Measurements from ENCODE around the gene IBA57. TPM values are rescaled to one million over a fixed set of nuclear protein-coding genes. Genes with fewer than 3 reads are reported as not detected.
"Not testable (repeated sequence)": the region's sequence is repeated elsewhere in the genome, so short reads cannot be mapped to it uniquely, and the experiment has no call there.

Gene IBA57
- polyA plus RNA-seq, 4 donors, result 4.4 to 6.4 (median 5.2) TPM

DNA sequence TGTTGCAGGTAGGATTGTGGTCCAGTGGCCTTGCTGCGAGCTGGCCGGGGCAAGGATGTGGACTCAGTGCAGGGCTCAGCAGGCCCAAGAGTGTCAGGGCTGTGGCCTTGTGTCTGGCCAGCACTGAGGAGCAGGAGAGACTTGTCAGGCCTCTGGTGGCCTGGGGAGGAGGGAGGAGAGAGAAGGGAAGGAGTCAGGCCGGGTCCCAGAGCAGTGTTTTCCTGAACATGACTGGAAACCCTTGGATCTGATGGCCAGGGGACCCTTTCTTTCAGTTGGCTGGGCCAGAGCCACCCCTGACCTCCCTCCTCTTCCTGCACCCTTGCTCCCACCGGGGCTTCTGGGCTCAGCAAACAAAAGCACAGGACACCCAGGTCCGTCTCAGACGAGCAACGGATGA is 5.1 kb downstream of the IBA57 start:
- no peak for DNase-seq (ENCODE audit: low read depth in 4 of 4, low spot score in 3 of 4)

DNA sequence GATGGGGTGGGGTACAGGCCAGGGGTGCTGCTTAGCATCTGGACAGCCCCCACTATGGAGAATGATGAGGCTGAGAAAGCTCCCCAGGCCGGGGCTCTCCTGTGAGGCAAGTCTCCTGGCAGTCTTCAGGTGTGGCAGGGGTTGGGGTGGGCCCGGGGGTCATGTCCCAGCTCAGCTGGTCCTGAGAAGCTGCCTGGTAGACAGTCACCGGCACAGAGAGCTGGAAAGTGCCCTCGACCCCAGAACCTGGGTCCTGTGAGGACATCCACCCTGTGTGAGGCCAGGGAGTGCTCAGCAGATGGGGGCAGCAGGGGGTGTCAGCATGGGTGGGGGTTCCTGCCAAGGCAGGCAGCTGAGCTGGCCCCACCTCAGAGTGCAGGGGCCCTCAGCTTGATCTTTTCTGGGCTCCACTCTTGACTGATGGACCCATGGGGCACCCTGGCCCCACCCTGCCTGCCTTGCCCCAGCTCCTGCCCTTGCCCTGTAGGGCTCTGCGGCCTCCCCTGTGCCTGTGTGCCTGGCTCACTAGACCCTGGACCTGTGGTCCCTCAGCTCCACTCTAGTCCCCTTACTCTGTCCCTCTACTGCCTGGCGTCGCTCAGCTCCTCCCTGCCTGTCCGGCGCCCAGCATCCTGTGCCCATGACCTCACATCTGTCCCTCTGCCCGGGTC is 5.8 kb downstream of the IBA57 start:
- DNase-seq (ENCODE audit: low read depth in 4 of 4, low spot score in 3 of 4), result no peak

DNA sequence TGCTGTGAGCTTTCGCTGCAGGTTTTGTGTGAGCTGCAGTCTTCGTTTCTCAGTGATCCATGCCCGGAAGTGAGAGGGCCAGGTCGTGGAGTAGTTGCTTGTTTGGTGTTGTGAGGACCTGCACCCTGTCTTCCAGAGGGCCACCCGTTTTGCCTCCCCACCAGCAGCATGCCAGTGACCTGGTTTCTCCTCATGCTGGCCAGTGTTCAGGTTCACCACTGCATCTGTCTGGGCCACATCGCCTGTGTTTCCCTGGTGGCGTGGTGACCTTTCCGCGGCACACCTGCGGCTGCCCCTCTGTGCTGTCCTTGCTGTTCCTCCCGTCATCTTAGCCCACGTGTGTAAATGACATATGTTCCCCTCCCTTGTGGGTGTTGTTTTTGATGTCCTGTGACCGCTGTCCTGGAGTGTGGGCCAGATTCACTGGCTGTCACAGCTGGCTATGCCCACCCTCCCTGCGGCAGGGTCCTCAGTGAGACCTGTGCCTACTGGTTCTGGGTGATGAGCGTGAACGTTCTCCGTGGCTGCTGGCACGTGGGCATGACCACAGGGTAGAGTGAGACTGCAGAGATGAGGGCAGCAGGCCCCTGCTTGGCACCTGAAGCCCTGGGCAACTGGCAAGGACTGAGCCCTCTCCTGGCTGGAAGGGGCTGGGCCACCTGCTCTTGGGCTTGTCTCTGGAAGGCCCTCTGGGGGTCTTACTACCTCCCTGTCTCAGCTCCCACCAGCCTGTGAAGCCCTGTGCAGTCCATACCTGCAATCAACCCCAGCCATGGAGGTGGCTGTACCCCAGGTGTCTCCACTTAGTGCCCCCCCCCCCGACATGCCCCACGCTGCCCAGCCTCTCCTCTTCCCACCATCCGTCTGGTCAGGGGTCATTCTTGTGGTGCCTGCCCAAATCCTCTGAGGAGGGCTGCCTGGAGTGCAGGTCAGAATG is 7.3 kb downstream of the IBA57 start:
- DNase-seq (ENCODE audit: low read depth in 4 of 4, low spot score in 3 of 4), result no peak

DNA sequence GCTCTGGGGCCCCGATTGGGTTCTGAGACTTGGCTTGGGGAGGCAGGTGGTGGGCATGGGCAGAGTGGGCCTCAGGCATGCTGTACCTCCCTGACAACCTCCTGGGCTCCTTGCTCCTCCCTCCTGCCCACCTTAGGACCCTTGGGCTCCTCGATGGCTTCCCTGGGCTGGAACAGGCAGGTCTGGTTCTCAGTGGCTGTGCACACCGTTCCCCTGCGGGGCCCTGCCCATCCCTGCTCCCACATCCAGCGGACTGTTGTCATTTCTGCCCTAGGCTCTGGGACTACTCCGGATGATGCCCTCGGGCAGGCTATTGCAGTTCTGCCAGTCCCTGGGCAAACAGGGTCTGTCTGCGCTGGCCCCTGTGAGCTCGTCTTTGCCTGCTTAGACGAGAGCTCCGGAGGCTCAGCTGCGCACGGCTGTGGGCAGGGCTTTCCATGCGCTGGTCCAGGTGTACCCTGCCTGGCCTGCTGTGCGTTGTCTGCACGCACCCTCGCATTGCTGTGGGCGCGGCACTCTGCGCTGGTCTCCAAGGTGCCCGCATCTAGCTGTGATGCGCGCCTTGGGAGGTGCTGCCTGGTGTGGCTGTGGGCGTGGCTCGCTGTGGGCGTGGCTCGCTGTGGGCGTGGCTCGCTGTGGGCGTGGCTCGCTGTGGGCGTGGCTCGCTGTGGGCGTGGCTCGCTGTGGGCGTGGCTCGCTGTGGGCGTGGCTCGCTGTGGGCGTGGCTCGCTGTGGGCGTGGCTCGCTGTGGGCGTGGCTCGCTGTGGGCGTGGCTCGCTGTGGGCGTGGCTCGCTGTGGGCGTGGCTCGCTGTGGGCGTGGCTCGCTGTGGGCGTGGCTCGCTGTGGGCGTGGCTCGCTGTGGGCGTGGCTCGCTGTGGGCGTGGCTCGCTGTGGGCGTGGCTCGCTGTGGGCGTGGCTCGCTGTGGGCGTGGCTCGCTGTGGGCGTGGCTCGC is 8.2 kb downstream of the IBA57 start:
- not testable (repeated sequence) for DNase-seq (ENCODE audit: low read depth in 4 of 4, low spot score in 3 of 4)

DNA sequence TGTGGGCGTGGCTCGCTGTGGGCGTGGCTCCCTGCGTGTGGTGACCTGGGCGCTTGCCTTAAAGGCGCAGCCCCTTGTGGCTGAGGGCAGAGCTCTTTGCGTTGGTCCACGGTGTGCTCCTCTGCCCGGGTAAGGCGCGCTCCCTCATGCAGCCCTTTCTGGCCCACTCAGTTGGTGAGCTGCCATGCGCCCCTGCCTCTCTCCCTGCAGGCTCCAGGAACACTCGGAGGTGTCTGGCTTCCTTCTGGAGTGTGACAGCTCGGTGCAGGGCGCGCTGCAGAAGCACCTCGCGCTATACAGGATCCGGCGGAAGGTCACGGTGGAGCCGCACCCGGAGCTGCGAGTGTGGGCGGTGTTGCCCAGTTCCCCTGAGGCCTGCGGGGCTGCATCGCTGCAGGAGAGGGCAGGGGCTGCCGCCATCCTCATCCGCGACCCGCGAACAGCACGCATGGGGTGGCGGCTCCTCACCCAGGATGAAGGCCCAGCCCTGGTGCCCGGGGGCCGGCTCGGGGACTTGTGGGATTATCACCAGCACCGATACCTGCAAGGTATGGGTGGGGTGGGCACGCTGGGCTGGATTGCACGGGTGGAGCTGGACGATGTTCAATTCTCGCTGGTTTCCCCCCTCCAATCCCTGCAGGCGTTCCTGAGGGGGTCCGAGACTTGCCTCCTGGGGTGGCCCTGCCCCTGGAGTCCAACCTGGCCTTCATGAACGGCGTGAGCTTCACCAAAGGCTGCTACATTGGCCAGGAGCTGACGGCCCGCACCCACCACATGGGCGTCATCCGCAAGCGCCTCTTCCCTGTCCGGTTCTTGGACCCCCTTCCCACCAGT is 9.1 kb downstream of the IBA57 start:
- DNase-seq (ENCODE audit: low read depth in 4 of 4, low spot score in 3 of 4), result no peak

DNA sequence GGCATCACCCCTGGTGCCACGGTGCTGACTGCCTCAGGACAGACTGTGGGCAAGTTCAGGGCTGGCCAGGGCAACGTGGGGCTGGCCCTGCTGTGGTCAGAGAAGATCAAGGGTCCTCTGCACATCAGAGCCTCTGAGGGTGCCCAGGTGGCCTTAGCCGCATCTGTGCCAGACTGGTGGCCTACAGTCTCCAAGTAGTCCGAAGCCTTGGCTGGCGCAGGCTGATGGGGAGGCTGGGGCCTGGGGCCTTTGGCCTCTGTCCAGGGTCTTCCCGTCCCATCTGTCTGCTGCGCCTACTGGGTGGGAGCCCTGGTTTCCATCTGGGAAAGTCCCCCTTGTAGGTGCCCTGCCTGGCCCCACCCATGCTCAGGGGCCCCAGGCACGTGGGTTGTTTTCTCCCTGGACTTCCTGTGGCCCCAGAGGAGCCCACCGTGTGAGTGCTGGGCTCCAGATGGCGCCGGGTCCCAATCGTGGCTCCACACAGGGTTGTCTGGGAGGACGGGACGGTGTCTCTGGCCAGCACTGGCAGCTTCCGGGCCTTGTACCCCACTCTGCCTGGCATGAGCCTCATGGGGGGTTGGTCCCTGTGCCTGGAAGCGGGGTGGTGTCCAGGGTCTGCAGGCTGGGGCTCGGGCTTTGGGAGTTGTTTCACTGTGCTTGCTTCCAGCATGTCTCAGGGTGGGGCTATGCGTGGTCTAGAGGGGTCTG is 9.9 kb downstream of the IBA57 start:
- DNase-seq (ENCODE audit: low read depth in 4 of 4, low spot score in 3 of 4), result no peak

DNA sequence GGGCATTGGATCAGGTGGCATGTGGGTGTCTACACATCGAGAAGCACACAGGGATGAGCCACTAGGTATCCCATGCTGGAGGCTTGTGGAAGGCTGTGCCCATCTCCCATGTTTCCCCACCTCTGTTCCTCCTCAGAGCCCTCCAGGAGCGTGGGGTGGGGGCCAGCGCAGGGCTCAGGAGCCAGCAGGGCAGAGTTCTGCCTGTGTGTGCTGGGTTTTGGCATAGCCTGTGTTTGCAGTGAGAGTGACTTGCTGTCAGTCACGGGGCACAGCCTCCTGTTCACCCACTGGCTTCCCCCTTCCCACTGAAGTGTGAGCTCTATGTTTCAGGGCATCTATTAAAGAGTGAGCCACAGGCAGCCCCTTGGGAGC is 10.4 kb downstream of the IBA57 start:
- no peak for DNase-seq (ENCODE audit: low read depth in 4 of 4, low spot score in 3 of 4)

DNA sequence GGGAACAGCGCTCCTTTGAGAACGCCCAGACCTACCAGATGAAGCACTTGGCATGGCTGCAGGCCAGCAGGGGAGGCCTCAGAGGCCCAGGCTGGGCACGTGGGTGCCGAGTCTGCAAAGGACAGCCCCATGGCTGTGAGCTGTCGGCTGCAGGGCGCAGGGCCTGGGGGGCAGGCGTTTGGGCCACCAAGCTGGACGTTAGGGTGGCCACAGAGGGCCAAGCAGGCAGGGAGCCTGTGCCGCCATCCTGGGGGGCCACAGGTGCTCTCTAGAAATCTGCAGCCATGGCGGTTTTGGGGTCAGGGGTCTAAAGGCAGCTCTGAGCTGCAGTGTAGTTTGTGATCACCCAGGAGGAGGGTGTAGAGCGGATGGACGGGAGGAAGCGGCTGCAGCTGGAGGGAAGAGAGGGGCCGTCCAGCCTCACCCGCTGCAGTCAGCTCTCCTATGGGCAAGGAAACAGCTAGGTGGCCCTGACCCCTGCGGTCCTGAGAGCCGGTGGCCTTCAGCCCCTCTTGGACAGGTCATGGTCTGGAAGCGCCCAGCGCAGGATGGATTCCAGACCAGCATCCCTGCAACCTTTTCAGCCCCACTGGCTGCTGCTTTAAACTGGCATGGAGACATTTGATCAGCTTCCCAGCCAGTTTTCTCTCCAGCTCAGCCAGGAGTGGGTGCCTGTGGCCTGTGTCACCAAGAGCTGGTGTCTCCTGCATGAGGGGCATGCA is 11.0 kb downstream of the IBA57 start:
- no peak for DNase-seq (ENCODE audit: low read depth in 4 of 4, low spot score in 3 of 4)

DNA sequence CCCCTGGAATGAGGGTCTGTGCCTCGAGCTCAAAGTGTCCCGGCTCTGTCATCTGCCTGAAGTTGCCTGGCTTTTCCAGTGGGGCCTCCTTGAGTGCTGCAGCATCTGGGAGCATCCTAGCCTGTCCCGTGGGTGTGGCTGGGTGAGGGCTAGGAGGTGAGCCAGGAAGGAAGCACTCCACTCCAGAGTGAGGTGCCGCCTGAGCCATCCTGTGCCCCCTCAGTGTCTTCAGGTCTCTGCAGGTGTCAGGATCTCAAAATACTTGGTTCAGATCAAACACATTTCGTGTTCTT is 11.5 kb downstream of the IBA57 start:
- no peak for DNase-seq (ENCODE audit: low read depth in 4 of 4, low spot score in 3 of 4)

DNA sequence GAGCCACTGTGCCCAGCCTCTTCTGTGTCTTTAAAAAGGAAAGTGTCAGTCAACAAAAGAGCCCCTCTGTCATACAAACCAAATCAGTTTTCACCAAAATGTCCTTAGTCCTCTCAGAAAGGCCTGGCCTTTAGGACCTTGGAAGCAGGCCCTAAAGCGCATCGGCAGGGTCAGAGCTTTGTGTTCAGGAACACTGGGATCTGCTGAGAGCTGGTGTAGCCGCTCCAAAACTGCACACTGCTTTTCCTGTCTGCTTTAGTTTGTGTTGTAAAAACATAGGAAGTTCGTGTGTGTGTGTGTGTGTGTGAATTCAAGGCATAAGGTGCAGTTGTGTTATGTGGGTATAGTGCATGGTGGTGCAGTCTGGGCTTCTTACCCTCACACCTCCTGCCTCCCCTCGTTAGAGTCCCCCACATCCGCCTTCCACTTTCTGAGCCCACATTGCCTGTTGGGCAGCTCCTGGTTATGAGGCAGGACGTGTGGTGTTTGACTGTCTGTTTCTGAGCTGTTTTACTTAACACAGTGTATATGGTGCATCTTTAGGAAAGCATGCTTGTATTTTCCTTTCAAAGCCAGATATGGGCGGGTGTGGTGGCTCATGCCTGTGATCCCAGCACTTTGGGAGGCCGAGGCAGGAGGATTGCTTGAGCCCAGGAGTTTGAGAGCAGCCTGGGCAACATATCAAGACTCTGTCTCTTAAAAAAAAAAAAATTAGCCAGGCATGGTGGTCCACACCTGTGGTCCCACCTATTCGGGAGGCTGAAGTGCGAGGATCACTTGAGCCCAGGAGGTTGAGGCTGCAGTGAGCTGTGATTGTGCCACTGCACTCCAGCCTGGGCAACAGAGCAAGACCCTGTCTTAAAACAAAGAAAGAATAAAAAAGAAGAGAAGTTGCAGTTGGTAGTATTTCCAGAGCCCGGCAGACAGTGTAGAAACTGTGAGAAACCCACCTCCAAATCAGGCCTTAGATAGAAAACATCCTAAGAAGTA is 12.4 kb downstream of the IBA57 start:
- DNase-seq (ENCODE audit: low read depth in 4 of 4, low spot score in 3 of 4), result no peak

DNA sequence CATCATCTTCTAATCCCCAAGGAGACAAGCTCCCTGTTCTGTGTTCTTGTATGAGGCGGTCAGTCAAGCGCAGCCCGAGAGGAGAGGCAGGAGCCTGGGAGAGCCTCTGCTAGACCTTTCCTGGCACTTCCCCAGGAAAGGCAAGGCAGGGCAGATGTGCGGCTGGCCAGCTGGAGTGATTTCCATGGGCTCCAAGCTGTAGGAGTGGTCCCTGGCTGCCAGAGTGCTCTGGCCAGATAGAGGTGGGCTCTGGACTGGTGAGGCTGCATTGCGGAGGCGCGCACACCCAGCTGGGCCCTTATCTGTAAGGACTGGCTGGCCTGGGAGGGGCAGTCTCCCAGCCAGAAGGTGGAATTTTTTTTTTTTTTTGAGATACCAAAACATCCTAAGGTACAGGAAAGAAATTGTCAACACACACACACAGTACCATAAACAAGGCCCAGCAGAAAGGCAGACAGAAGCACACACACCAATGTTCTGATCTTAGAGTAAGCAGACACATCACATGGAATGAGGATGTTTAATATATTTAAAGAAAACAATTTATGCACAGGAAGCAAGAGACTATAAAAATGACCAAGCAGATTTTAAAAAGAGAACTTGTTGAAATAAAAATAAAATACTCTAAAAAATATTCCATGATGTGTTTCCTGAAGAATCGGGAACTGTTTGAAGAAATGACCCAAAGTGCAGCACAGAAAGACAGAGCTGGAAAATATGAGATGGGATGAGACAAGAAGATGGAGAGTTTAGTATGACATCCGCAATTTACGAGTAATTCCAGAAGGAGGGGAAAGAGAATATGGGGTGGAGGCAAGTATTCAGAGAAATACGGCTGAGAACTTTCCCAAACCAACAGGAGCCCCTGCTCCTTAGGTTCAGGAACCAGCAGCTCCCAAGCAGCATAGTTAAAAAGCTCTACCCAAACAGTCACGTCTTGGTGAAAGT is 13.4 kb downstream of the IBA57 start:
- no peak for DNase-seq (ENCODE audit: low read depth in 4 of 4, low spot score in 3 of 4)

DNA sequence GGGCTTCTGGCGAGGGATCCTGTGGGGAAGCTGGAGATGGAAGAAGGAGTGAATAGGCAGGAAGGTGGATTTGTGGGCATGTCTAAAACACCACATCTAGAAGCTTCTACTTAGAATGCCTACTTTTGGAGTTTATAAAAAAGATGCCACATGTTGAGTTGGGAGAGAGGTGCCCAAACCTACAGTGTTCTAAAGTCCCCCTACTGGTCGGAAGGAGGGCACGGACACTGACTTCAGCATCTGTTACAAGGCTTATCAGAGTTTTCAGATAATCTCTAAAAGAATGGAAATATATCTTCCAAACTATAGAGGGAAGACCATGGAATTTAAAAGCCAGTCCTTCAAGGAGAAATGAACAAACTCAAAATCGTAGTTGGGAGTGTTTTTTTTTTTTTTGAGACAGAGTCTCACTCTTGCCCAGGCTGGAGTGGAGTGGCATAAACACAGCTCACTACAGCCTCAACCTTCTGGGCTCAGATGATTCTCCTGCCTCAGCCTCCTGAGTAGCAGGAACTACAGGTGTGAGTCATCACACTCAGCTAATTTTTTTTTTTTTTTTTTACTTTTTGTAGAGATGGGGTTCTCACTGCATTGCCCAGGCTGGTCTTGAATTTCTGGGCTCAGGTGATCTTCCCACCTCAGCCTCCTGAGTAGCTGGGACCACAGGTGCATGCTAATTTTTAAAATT is 14.8 kb downstream of the IBA57 start:
- no peak for DNase-seq (ENCODE audit: low read depth in 4 of 4, low spot score in 3 of 4)

DNA sequence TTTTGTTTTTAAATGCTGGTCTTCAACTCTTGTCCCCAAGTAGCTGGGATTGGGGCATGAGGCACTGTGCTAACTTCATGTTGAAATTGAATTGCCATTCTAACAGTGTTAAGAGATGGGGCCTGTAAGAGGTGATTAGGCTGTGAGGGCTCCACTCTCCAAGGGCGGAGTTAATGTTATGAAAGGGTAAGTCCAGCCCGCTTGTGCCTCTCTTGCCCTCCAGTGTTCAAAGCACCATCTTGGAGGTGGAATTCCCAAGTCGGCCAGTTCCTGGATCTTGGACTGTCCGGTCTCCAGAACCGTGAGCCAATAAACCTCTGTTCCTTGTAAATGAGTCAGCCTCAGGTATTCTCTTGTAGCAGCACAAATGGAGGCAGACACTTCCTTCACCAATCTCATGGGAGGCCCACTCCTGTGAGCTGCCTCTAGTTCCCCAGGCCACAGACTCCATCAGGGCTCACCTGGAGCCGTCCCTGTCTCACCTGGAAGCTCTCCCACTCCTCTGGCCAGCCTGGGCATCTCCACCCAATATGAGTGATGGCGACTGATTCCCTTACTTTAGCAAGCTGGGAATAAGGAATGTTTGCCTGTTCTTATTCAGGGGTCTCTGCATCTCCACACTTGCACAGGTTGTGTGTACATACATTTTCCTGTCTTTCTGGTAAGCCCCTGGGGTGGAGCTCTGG is 15.5 kb downstream of the IBA57 start:
- DNase-seq (ENCODE audit: low read depth in 4 of 4, low spot score in 3 of 4), result no peak

DNA sequence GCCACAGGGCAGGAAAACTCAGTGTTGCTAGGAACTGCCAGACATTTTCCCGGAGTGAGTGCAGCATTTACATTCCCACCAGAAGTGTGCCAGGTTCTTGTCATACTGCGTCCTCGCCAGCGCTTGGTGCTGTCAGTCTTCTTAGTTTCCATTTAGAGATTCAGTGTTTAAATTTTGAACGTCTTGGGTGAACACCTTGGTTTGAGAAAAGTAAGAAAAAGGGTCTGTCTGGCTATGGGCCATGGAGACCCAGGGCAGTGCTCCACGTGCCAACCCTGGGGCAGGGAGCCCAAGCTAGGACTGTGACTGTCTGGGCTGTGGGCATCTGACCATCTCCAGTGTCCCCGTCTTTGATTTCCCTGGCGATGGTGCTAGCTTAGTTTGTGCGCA is 16.0 kb downstream of the IBA57 start:
- no peak for DNase-seq (ENCODE audit: low read depth in 4 of 4, low spot score in 3 of 4)

DNA sequence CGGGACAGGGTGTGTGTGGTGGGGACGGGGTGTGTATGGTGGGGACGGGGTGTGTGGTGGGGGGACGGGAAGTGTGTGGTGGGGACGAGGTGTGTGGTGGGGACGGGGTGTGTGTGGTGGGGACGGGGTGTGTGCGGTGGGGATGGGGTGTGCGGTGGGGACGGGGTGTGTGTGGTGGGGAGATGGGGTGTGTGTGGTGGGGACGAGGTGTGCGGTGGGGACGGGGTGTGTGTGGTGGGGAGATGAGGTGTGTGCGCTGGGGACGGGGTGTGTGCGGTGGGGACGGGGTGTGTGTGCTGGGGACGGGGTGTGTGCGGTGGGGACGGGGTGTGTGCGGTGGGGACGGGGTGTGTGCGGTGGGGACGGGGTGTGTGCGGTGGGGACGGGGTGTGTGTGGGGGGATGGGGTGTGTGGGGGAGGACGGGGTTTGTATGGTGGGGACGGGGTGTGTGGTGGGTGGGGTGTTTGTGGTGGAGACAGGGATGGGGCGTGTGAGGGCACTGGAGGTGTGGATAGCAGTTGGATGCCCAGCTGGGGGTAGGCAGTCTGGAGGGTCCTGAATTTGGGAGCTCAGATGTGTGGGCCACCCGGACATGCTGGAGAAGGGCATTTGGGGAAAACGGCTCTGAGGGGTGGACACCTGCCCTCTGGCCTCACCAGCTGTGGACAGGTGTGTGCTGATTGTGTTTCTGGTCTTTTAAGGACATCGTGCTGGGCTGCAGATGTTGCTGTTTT is 16.9 kb downstream of the IBA57 start:
- DNase-seq (ENCODE audit: low read depth in 4 of 4, low spot score in 3 of 4), result no peak

All from right renal pelvis (tissue), 4 donors.